Neural progenitor cell (in vitro differentiated cells): ENCODE results near the gene ADGRG1.

Source experiments
- EZH2 ChIP-seq: fragments of 200-600 bp; sonication (generic); IDR thresholded peaks from 2 replicates; pipeline ENCODE4 v1.6.1; 2017; ENCODE audit warnings: antibody characterized with exemption, mild to moderate bottlenecking, moderate library complexity
- TF ChIP-seq, protein P1 (sequence below): fragments of 200-600 bp; sonication (generic); IDR thresholded peaks from 2 replicates; pipeline ENCODE4 v1.5.1; 2017; ENCODE audit warnings: antibody characterized with exemption, mild to moderate bottlenecking

DNA sequence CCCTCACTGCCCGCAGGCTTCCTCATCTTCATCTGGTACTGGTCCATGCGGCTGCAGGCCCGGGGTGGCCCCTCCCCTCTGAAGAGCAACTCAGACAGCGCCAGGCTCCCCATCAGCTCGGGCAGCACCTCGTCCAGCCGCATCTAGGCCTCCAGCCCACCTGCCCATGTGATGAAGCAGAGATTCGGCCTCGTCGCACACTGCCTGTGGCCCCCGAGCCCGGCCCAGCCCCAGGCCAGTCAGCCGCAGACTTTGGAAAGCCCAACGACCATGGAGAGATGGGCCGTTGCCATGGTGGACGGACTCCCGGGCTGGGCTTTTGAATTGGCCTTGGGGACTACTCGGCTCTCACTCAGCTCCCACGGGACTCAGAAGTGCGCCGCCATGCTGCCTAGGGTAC is 35.0 kb downstream of the ADGRG1 start:
- TF ChIP-seq, protein P1, sequence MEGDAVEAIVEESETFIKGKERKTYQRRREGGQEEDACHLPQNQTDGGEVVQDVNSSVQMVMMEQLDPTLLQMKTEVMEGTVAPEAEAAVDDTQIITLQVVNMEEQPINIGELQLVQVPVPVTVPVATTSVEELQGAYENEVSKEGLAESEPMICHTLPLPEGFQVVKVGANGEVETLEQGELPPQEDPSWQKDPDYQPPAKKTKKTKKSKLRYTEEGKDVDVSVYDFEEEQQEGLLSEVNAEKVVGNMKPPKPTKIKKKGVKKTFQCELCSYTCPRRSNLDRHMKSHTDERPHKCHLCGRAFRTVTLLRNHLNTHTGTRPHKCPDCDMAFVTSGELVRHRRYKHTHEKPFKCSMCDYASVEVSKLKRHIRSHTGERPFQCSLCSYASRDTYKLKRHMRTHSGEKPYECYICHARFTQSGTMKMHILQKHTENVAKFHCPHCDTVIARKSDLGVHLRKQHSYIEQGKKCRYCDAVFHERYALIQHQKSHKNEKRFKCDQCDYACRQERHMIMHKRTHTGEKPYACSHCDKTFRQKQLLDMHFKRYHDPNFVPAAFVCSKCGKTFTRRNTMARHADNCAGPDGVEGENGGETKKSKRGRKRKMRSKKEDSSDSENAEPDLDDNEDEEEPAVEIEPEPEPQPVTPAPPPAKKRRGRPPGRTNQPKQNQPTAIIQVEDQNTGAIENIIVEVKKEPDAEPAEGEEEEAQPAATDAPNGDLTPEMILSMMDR, result no peak
- no peak for TF ChIP-seq EZH2
